ENCODE measurements around the gene ERCC3. TPM values are rescaled to one million over a fixed set of nuclear protein-coding genes. Genes with fewer than 3 reads are reported as not detected.
"Not testable (repeated sequence)": the region's sequence is repeated elsewhere in the genome, so short reads cannot be mapped to it uniquely, and the experiment has no call there.

The ERCC3 gene
- total RNA-seq, 1 experiment from 2014 or later: 60.8 TPM

GRCh38 chr2:127239395-127239794, 54.5 kb downstream of the ERCC3 start:
- H3K9me3 Mint-ChIP-seq: peaks cover 21 to 36% of the 10 kb centered on the region in 2 experiments
- Histone ChIP-seq H2BK15ac (ENCODE audit: low read depth, low read length) (no peak overlapping the region), H3K56ac (ENCODE audit: insufficient read length, low read depth, low read length) (no peak overlapping the region), H3K4me1 (ENCODE audit: insufficient read depth, low read length) (no peaks in the 10 kb centered on the region), H2AK5ac (ENCODE audit: insufficient read length, low read length) (no peak overlapping the region), H2BK120ac (ENCODE audit: low read depth, low read length, poor library complexity, severe bottlenecking) (no peak overlapping the region), H3K14ac (ENCODE audit: insufficient read depth, low read length) (no peak overlapping the region), H3K79me2 (ENCODE audit: insufficient read depth, low read length) (no peaks in the 10 kb centered on the region), H2BK20ac (ENCODE audit: low read depth, low read length, poor library complexity, severe bottlenecking) (no peak overlapping the region), H3T11ph (ENCODE audit: low read length) (no peak overlapping the region), H4K91ac (ENCODE audit: insufficient read length, low read depth, low read length) (no peak overlapping the region), H3K4ac (ENCODE audit: low read depth, low read length) (no peak overlapping the region), H2AFZ (ENCODE audit: low read length) (no peak overlapping the region), H3K27ac (ENCODE audit: insufficient read length, low read depth, low read length) (no peak overlapping the region), H3K18ac (ENCODE audit: insufficient read length, low read depth, low read length) (no peak overlapping the region), H4K5ac (ENCODE audit: insufficient read length, low read depth, low read length) (no peak overlapping the region), H3K23me2 (ENCODE audit: insufficient read length, low read depth, low read length, poor library complexity, severe bottlenecking) (no peaks in the 10 kb centered on the region), H2BK12ac (ENCODE audit: insufficient read length, low read depth, low read length) (no peak overlapping the region), H3K23ac (ENCODE audit: insufficient read length, low read depth, low read length) (no peak overlapping the region), H2BK5ac (ENCODE audit: insufficient read length, low read length) (no peak overlapping the region), H4K20me1 (ENCODE audit: control insufficient read depth, insufficient read depth, insufficient read length) (no peaks in the 10 kb centered on the region), H3K9ac (ENCODE audit: extremely low read depth, insufficient read length, low read length) (no peak overlapping the region), H3K9me3 (ENCODE audit: control insufficient read depth, low read depth, low read length) (no peaks in the 10 kb centered on the region), H3K4me2 (ENCODE audit: insufficient read depth, insufficient read length, low read length) (no peak overlapping the region), H3K79me1 (ENCODE audit: insufficient read depth, low read depth, low read length, poor library complexity, severe bottlenecking) (no peaks in the 10 kb centered on the region), H4K8ac (replicated peaks; ENCODE audit: insufficient read length, low read depth, low read length) (no peak overlapping the region), H3K27me3 (ENCODE audit: insufficient read depth, low read length) (no peaks in the 10 kb centered on the region)
- no CpG with 5 or more reads among the region's 1 CpG for WGBS (ENCODE audit: extremely low coverage, insufficient read length, low lambda C conversion rate)
- no peaks in the 10 kb centered on the region; the same call in 1 of the 2 replicates for H3K27me3 Mint-ChIP-seq (ENCODE audit: low read depth)
- DNase-seq: no peak
- no peak for TF ChIP-seq CTCF (conservative IDR thresholded peaks at IDR 0.05)
- peaks cover 7 to 10% (median 8%) of the 10 kb centered on the region in 3 experiments for H3K36me3 Mint-ChIP-seq (ENCODE audit: insufficient read depth in 1 of 3, low read depth in 3 of 3)
- H3K27ac Mint-ChIP-seq: no peak overlapping the region
- peaks cover 7 to 9% of the 10 kb centered on the region in 2 experiments for H3K4me1 Mint-ChIP-seq
- H3K4me3 Mint-ChIP-seq: no peak overlapping the region

DNA sequence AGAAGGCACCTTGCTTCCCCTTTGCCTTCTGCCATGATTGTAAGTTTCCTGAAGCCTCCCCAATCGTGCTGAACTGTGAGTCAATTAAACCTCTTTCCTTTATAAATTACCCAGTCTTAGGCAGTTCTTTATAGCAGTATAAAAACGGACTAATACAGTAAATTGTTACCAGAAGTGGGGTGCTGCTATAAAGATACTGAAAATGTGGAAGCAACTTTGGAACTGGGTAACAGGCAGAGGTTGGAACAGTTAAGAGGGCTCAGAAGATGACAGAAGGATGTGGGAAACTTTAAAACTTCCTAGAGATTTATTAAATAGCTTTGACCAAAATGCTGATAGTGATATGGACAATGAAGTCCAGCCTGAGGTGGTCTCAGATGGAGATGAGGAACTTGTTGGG, 56.2 kb downstream of the ERCC3 start:
- H3K9me3 ChIP-seq (ENCODE audit: control insufficient read depth, low read depth, low read length); H3K4me2 ChIP-seq (ENCODE audit: insufficient read depth, insufficient read length, low read length); H3K9ac ChIP-seq (ENCODE audit: extremely low read depth, insufficient read length, low read length); H2BK20ac ChIP-seq (ENCODE audit: low read depth, low read length, poor library complexity, severe bottlenecking); H2AK5ac ChIP-seq (ENCODE audit: insufficient read length, low read length); H2BK15ac ChIP-seq (ENCODE audit: low read depth, low read length); H3K14ac ChIP-seq (ENCODE audit: insufficient read depth, low read length); H3K27me3 ChIP-seq (ENCODE audit: insufficient read depth, low read length); H3K4me1 Mint-ChIP-seq; H3T11ph ChIP-seq (ENCODE audit: low read length); H2BK5ac ChIP-seq (ENCODE audit: insufficient read length, low read length); H2AFZ ChIP-seq (ENCODE audit: low read length); H4K8ac ChIP-seq (replicated peaks; ENCODE audit: insufficient read length, low read depth, low read length); H3K27ac ChIP-seq (ENCODE audit: insufficient read length, low read depth, low read length); H2BK120ac ChIP-seq (ENCODE audit: low read depth, low read length, poor library complexity, severe bottlenecking); H3K36me3 Mint-ChIP-seq (ENCODE audit: insufficient read depth in 1 of 3, low read depth in 3 of 3); H3K4ac ChIP-seq (ENCODE audit: low read depth, low read length); H2BK12ac ChIP-seq (ENCODE audit: insufficient read length, low read depth, low read length); H4K20me1 ChIP-seq (ENCODE audit: control insufficient read depth, insufficient read depth, insufficient read length); H3K27ac Mint-ChIP-seq; H3K18ac ChIP-seq (ENCODE audit: insufficient read length, low read depth, low read length); H3K23ac ChIP-seq (ENCODE audit: insufficient read length, low read depth, low read length); H3K79me2 ChIP-seq (ENCODE audit: insufficient read depth, low read length); H3K4me3 Mint-ChIP-seq; H4K91ac ChIP-seq (ENCODE audit: insufficient read length, low read depth, low read length); DNase-seq; H3K56ac ChIP-seq (ENCODE audit: insufficient read length, low read depth, low read length); H3K27me3 Mint-ChIP-seq (ENCODE audit: low read depth); H4K5ac ChIP-seq (ENCODE audit: insufficient read length, low read depth, low read length); H3K79me1 ChIP-seq (ENCODE audit: insufficient read depth, low read depth, low read length, poor library complexity, severe bottlenecking); H3K4me1 ChIP-seq (ENCODE audit: insufficient read depth, low read length); H3K23me2 ChIP-seq (ENCODE audit: insufficient read length, low read depth, low read length, poor library complexity, severe bottlenecking): not testable (repeated sequence)
- no CpG with 5 or more reads among the region's 2 CpGs for WGBS (ENCODE audit: extremely low coverage, insufficient read length, low lambda C conversion rate)
- peaks cover 21 to 36% of the 10 kb centered on the region in 2 experiments for H3K9me3 Mint-ChIP-seq
